Suprapubic skin (tissue), 3 donors: ENCODE data around the gene SLFN13.

Experiments used
- CTCF ChIP-seq, 2 donors: fragments of 200-600 bp in 1 of 2; fragments of 450-650 bp in 1 of 2; sonication (generic) in 1 of 2; IDR thresholded peaks; one replicate each; pipeline ENCODE4 v1.5.1; 2016 to 2019; ENCODE audit warnings: antibody characterized with exemption in 2 of 2, mild to moderate bottlenecking in 1 of 2, moderate library complexity in 1 of 2
- EP300 ChIP-seq: sonication (generic); formaldehyde crosslinking; IDR thresholded peaks from one replicate; pipeline ENCODE4 v1.6.1; 2017; ENCODE audit warnings: antibody characterized with exemption
- POLR2A ChIP-seq, 2 donors: fragments of 450-650 bp; IDR thresholded peaks; one replicate each; pipeline ENCODE4 v1.6.1; 2017; ENCODE audit warnings: antibody characterized with exemption in 2 of 2, mild to moderate bottlenecking in 2 of 2, moderate library complexity in 2 of 2

GRCh38 chr17:35414247-35414646 is 34.3 kb downstream of the SLFN13 start:
- TF ChIP-seq CTCF (IDR thresholded peaks at IDR 0.05) (no peak), EP300 (no peak), POLR2A (IDR thresholded peaks at IDR 0.05) (no peak)
